Retinal pigment epithelial cell (primary cell): ENCODE data around the gene KCNQ1.

Experiments
- DNase-seq: peaks from one replicate; pipeline ENCODE4 v3.0.0-alpha.2; 2010; ENCODE audit warnings: low read depth
- H3K4me3 ChIP-seq: 2 replicates; pipeline ENCODE4 v1.5.1; 2011; ENCODE audit warnings: mild to moderate bottlenecking, low read length, control low read depth, moderate library complexity
- TF ChIP-seq, protein P1 (sequence below): conservative IDR thresholded peaks from 2 replicates; pipeline ENCODE4 v1.5.1; 2011; ENCODE audit warnings: low read depth, low read length, control low read depth, inconsistent platforms

KCNQ1 gene

GRCh38 chr11:2687223-2687530, 242.4 kb downstream of the KCNQ1 start:
- TF ChIP-seq, protein P1, sequence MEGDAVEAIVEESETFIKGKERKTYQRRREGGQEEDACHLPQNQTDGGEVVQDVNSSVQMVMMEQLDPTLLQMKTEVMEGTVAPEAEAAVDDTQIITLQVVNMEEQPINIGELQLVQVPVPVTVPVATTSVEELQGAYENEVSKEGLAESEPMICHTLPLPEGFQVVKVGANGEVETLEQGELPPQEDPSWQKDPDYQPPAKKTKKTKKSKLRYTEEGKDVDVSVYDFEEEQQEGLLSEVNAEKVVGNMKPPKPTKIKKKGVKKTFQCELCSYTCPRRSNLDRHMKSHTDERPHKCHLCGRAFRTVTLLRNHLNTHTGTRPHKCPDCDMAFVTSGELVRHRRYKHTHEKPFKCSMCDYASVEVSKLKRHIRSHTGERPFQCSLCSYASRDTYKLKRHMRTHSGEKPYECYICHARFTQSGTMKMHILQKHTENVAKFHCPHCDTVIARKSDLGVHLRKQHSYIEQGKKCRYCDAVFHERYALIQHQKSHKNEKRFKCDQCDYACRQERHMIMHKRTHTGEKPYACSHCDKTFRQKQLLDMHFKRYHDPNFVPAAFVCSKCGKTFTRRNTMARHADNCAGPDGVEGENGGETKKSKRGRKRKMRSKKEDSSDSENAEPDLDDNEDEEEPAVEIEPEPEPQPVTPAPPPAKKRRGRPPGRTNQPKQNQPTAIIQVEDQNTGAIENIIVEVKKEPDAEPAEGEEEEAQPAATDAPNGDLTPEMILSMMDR, result no peak
- DNase-seq, result no peak
- H3K4me3 ChIP-seq, result no peak overlapping the region

DNA sequence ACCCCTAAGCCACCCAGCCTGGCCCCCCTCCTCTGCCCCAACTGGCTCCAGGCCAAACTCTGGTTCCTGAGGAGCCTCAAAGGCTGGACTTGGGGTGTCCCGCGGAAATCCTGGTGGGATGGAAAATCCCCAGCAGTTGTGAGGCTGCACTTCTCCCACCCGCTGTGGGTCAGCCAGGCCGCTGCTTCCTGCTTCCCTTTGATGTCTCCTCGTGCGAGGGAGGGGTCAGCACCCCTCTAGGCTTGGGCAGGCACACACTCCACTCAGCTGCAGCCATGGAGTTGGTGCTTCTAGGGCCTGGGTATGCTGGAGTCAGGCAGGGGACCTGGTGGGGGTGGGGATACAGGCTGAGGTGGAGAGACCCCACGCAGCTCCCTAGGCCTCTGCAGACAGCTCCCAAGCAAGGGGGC, 243.0 kb downstream of the KCNQ1 start:
- TF ChIP-seq, protein P1, result no peak
- no peak for DNase-seq
- H3K4me3 ChIP-seq, result no peak overlapping the region

DNA sequence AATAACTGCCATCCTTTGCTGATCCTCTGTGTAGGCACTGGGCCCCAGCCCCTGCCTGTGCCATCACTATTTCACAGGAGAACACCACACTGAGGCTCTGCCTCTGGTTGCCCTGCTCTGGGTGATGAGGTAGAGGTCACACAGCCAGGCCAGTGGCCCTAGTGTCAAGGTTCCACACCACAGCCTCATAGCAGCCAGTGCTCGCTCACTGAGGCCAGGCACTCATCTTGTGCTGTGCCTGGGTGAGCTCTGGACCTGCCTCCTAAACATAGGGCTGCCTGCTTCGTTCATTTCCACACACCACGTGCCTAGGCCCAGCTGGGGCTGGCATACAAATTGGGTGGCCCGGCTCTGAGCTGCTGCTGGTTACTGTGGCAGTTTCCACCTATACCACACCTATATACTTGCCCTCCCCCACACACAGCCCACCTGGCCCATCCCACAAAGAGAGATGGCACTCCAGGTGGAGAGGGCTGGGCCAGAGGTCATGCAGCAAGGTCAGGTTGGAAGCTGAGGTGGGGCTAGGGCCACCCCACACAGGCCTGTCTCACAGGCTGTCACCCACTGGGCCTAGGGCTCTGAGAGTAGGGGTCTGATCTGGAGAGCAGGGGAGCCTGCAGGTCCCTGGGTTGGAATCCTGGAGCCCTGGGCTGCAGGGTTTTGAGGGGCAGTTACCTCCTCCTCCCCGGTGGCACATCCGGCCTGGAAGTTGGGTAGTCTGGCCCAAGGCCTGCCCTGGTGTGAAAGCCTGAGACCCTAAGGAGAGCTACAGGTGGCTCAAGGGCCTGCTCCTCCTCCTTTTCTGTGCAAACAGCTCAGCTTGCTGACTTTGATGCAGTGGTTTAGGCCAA, 243.8 kb downstream of the KCNQ1 start:
- H3K4me3 ChIP-seq, result no peak overlapping the region
- TF ChIP-seq, protein P1, result no peak
- DNase-seq, result no peak

- DNase-seq, result no peak
- TF ChIP-seq, protein P1, result no peak
- no peak overlapping the region for H3K4me3 ChIP-seq
Measured at GRCh38 chr11:2689651-2690575, 245.1 kb downstream of the KCNQ1 start.

GRCh38 chr11:2690596-2691354, 246.0 kb downstream of the KCNQ1 start:
- TF ChIP-seq, protein P1, result no peak
- no peak overlapping the region for H3K4me3 ChIP-seq
- DNase-seq, result no peak

- no peak for DNase-seq
- TF ChIP-seq, protein P1, result no peak
- H3K4me3 ChIP-seq, result no peak overlapping the region
Measured at GRCh38 chr11:2691355-2691761, 246.6 kb downstream of the KCNQ1 start.
